Activated CD4-positive, alpha-beta T cell treated with anti-CD3 and anti-CD28 coated beads, Interleukin-2, amount 10 ng/mL, durations not matched to agents 24 days and 14 days (primary cell): ENCODE measurements around the gene C2orf76. TPM values are rescaled to one million over a fixed set of nuclear protein-coding genes. Genes with fewer than 3 reads are reported as not detected.

Experiments
- DNase-seq: peaks from one replicate; pipeline ENCODE4 v3.0.0; 2022
- H3K27ac Mint-ChIP-seq: one replicate; pipeline ENCODE4 v1.8.0; 2022; ENCODE audit warnings: mild to moderate bottlenecking, mixed read lengths
- H3K27me3 Mint-ChIP-seq: one replicate; pipeline ENCODE4 v1.8.0; 2022; ENCODE audit warnings: mixed read lengths
- H3K36me3 Mint-ChIP-seq: one replicate; pipeline ENCODE4 v1.8.0; 2022; ENCODE audit warnings: low read depth, mild to moderate bottlenecking, mixed read lengths
- H3K4me1 Mint-ChIP-seq: one replicate; pipeline ENCODE4 v1.8.0; 2021; ENCODE audit warnings: mixed read lengths
- H3K4me3 Mint-ChIP-seq: one replicate; pipeline ENCODE4 v1.8.0; 2022; ENCODE audit warnings: mild to moderate bottlenecking, moderate library complexity, mixed read lengths
- H3K9me3 Mint-ChIP-seq: one replicate; pipeline ENCODE4 v1.8.0; 2021; ENCODE audit warnings: mixed read lengths
- intact Hi-C: fragments of 100-400 bp; cut with micrococcal nuclease; formaldehyde crosslinking; loops from one replicate; pipeline ENCODE4 v1.15.1; 2023
- total RNA-seq: library from RNA; stranded (reverse); gene quantifications from 2 replicates; pipeline ENCODE4 v1.2.3, GENCODE V29; 2022

C2orf76 gene
- total RNA-seq, 1 donor from 2014 or later, result 10.2 TPM

- Mint-ChIP-seq H3K27ac (no peak overlapping the region), H3K4me3 (no peak overlapping the region), H3K4me1 (no peaks in the 10 kb centered on the region), H3K27me3 (no peaks in the 10 kb centered on the region), H3K9me3 (no peaks in the 10 kb centered on the region), H3K36me3 (no peaks in the 10 kb centered on the region)
- intact Hi-C loops, result no loop called here
- no peak for DNase-seq
Measured at GRCh38 chr2:119253760-119254600, 112.7 kb downstream of the C2orf76 start.

DNA sequence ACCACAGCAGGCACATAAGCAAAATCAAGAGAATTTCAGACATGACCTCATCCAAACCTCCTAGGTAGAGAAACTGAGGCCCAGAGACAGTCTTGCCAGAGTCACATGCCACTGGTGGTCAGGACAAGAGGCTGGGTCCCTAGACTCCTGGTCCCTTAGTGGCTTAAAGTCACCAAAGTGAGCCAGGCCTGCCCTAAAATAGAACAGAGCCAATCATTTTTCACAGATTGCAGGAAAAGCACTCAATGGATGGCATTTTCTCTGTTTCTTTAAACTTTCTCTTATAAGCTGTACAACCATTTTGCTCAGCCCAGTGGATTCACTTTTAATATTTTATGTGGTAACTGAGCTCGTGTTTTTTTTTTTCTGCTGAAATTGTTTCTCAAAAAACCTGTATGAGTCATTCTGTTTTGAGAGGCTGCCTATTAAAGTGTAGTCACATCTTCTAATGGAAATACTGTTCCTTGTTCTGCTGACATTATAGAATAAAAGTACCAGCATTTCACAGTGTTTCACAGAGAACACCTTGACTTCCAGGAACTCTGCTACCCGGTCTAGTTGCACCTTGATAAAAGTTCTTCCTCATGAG, 113.4 kb downstream of the C2orf76 start:
- Mint-ChIP-seq H3K27me3 (no peaks in the 10 kb centered on the region), H3K9me3 (no peaks in the 10 kb centered on the region), H3K4me1 (no peaks in the 10 kb centered on the region), H3K27ac (no peak overlapping the region), H3K4me3 (no peak overlapping the region), H3K36me3 (no peaks in the 10 kb centered on the region)
- DNase-seq, result no peak
- intact Hi-C loops, result no loop called here

Other genes with a start within 250 kb of the C2orf76 start
- not detected in 2 replicates for gene C1QL2, start 208.1 kb downstream of the C2orf76 start, total RNA-seq
- 0.16 and 0.19 TPM in 2 replicates for gene STEAP3, start 143.0 kb downstream of the C2orf76 start, total RNA-seq
- gene DBI, start 143 bp upstream of the C2orf76 start, total RNA-seq, result 139 and 145 TPM in 2 replicates
- not detected in 2 replicates for gene TMEM37, start 65.0 kb upstream of the C2orf76 start, total RNA-seq
- gene SCTR, start 157.6 kb upstream of the C2orf76 start, total RNA-seq, result not detected in 2 replicates
- not detected in 2 replicates for gene CFAP221, start 177.6 kb upstream of the C2orf76 start, total RNA-seq